ENCODE data around the gene DGKI. TPM values are rescaled to one million over a fixed set of nuclear protein-coding genes. Genes with fewer than 3 reads are reported as not detected.

DGKI gene
- total RNA-seq, 1 donor from 2014 or later: 0.69 TPM

GRCh38 chr7:137771273-137771672 lies 75.5 kb downstream of the DGKI start:
- no peak for DNase-seq (ENCODE audit: low spot score)
- Mint-ChIP-seq H3K27me3 (ENCODE audit: unreplicated experiment) (no peaks in the 10 kb centered on the region), H3K9me3 (ENCODE audit: unreplicated experiment) (no peaks in the 10 kb centered on the region), H3K4me1 (ENCODE audit: unreplicated experiment) (no peaks in the 10 kb centered on the region), H3K4me3 (ENCODE audit: unreplicated experiment) (no peak overlapping the region), H3K36me3 (ENCODE audit: low read depth, unreplicated experiment) (no peaks in the 10 kb centered on the region), H3K27ac (ENCODE audit: unreplicated experiment) (no peak overlapping the region)
- TF ChIP-seq, protein P1, sequence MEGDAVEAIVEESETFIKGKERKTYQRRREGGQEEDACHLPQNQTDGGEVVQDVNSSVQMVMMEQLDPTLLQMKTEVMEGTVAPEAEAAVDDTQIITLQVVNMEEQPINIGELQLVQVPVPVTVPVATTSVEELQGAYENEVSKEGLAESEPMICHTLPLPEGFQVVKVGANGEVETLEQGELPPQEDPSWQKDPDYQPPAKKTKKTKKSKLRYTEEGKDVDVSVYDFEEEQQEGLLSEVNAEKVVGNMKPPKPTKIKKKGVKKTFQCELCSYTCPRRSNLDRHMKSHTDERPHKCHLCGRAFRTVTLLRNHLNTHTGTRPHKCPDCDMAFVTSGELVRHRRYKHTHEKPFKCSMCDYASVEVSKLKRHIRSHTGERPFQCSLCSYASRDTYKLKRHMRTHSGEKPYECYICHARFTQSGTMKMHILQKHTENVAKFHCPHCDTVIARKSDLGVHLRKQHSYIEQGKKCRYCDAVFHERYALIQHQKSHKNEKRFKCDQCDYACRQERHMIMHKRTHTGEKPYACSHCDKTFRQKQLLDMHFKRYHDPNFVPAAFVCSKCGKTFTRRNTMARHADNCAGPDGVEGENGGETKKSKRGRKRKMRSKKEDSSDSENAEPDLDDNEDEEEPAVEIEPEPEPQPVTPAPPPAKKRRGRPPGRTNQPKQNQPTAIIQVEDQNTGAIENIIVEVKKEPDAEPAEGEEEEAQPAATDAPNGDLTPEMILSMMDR (IDR thresholded peaks at IDR 0.05; ENCODE audit: unreplicated experiment): no peak

GRCh38 chr7:137768366-137768765 lies 78.4 kb downstream of the DGKI start:
- Mint-ChIP-seq H3K4me3 (ENCODE audit: unreplicated experiment) (no peak overlapping the region), H3K36me3 (ENCODE audit: low read depth, unreplicated experiment) (no peaks in the 10 kb centered on the region), H3K27ac (ENCODE audit: unreplicated experiment) (no peak overlapping the region), H3K4me1 (ENCODE audit: unreplicated experiment) (no peaks in the 10 kb centered on the region), H3K9me3 (ENCODE audit: unreplicated experiment) (no peaks in the 10 kb centered on the region), H3K27me3 (ENCODE audit: unreplicated experiment) (no peaks in the 10 kb centered on the region)
- TF ChIP-seq, protein P1 (IDR thresholded peaks at IDR 0.05; ENCODE audit: unreplicated experiment): no peak
- DNase-seq (ENCODE audit: low spot score): no peak

DNA sequence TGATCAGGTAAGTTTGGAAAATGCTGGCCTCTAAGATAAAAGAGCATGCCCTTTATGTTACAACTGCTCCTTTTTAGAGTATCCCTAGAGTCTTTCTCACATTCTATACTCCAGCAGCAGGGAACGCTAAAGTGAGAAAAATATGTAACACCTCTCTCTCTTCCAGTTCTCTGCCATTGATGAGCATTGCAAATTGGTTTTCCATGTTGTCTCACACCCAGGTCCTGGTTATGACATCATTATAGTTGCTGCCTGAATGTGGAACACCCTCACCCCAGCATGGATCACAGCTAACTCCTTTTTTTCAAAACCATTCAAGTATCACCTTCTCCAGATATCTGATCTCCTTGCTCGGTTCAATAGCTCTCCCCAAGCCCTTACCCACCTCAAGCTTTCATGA lies 84.4 kb downstream of the DGKI start:
- Mint-ChIP-seq H3K9me3 (ENCODE audit: unreplicated experiment) (no peaks in the 10 kb centered on the region), H3K4me3 (ENCODE audit: unreplicated experiment) (no peak overlapping the region), H3K27me3 (ENCODE audit: unreplicated experiment) (no peaks in the 10 kb centered on the region), H3K27ac (ENCODE audit: unreplicated experiment) (no peak overlapping the region), H3K36me3 (ENCODE audit: low read depth, unreplicated experiment) (no peaks in the 10 kb centered on the region), H3K4me1 (ENCODE audit: unreplicated experiment) (no peaks in the 10 kb centered on the region)
- TF ChIP-seq, protein P1 (IDR thresholded peaks at IDR 0.05; ENCODE audit: unreplicated experiment): no peak
- no peak for DNase-seq (ENCODE audit: low spot score)

GRCh38 chr7:137760111-137760510 lies 86.7 kb downstream of the DGKI start:
- no peak overlapping the region for H3K27ac Mint-ChIP-seq (ENCODE audit: unreplicated experiment)
- no peaks in the 10 kb centered on the region for H3K27me3 Mint-ChIP-seq (ENCODE audit: unreplicated experiment)
- DNase-seq (ENCODE audit: low spot score): no peak
- no peaks in the 10 kb centered on the region for H3K9me3 Mint-ChIP-seq (ENCODE audit: unreplicated experiment)
- no peaks in the 10 kb centered on the region for H3K36me3 Mint-ChIP-seq (ENCODE audit: low read depth, unreplicated experiment)
- H3K4me1 Mint-ChIP-seq (ENCODE audit: unreplicated experiment): no peaks in the 10 kb centered on the region
- no peak overlapping the region for H3K4me3 Mint-ChIP-seq (ENCODE audit: unreplicated experiment)
- TF ChIP-seq, protein P1 (IDR thresholded peaks at IDR 0.05; ENCODE audit: unreplicated experiment): no peak

DNA sequence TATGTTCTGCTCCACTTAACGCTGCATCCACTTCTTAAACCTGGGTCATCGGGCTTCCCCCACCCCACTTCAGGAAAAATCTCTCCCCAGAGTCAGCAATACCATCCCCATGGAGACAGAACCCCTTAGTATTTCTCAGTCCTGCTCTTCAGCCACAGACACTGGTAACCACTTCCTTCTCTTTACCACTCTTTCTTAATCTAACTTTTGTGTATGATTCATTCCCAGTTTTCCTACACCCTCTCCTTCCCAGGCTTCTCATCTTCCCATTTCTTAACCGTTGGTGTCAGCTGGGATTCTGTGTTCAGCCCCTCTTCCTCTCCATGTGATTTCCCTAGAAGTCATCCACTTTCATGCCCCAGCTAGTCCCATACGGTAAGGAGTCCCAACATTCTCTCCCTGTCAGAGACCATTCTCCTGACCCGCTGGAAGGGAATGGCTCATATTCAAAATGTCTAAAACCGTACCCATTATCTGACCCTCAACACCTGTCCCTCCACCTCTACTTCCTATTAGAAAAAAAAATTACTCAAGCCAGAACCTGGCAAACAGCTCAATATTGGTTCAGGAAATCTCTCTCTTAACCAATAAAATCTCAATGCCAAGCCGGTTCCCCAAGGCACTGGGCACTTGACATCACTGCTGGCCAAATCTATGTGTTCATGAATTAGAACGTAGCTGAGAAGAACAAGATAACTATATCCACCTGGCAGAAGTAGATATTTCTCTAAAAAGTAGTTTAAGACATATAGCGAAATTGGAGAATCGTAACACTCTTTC lies 89.4 kb downstream of the DGKI start:
- Mint-ChIP-seq H3K4me1 (ENCODE audit: unreplicated experiment) (peaks cover 3% of the 10 kb centered on the region), H3K27me3 (ENCODE audit: unreplicated experiment) (peaks cover 5% of the 10 kb centered on the region), H3K4me3 (ENCODE audit: unreplicated experiment) (no peak overlapping the region), H3K9me3 (ENCODE audit: unreplicated experiment) (no peaks in the 10 kb centered on the region), H3K36me3 (ENCODE audit: low read depth, unreplicated experiment) (no peaks in the 10 kb centered on the region), H3K27ac (ENCODE audit: unreplicated experiment) (no peak overlapping the region)
- TF ChIP-seq, protein P1 (IDR thresholded peaks at IDR 0.05; ENCODE audit: unreplicated experiment): no peak
- no peak for DNase-seq (ENCODE audit: low spot score)

Data from endothelial cell (in vitro differentiated cells).